ENCODE measurements around the gene RETREG1.

GRCh38 chr5:16586556-16586955, 30.2 kb downstream of the RETREG1 start:
- no peak for TF ChIP-seq CTCF (IDR thresholded peaks at IDR 0.05)
- no peak for TF ChIP-seq POLR2A (IDR thresholded peaks at IDR 0.05)

Data from testis (tissue), 2 donors.